HepG2 (cell line): Measurements from ENCODE around the gene PNPLA2. TPM values are rescaled to one million over a fixed set of nuclear protein-coding genes. Genes with fewer than 3 reads are reported as not detected.
A peak's percentile ranks its signal among the peaks of the same experiment; 100 is the strongest.

ENCODE experiments used
- ASH2L ChIP-seq: fragments of 300-600, 200-600 bp; sonication (generic); IDR thresholded peaks from 2 replicates; pipeline ENCODE4 v1.7.0; 2017; ENCODE audit warnings: low read depth, mild to moderate bottlenecking, moderate library complexity, mixed read lengths, low read length; ENCODE audit not compliant: insufficient read length
- DR1 ChIP-seq: sonication (generic); formaldehyde crosslinking; IDR thresholded peaks from 2 replicates; pipeline ENCODE4 v1.8.0; 2021; ENCODE audit warnings: mild to moderate bottlenecking, missing genetic modification reagents, inconsistent platforms
- FOSL2 ChIP-seq: sonication (generic); formaldehyde crosslinking; IDR thresholded peaks from 2 replicates; pipeline ENCODE4 v1.4.0; 2020; ENCODE audit warnings: missing genetic modification reagents
- GABPB1 ChIP-seq: IDR thresholded peaks from 2 replicates; pipeline ENCODE4 v1.6.1; 2016; ENCODE audit warnings: mild to moderate bottlenecking, missing genetic modification reagents, moderate library complexity, missing compliant biosample characterization
- IRF2 ChIP-seq: IDR thresholded peaks from 2 replicates; pipeline ENCODE4 v1.6.1; 2018; ENCODE audit warnings: missing genetic modification reagents, missing compliant biosample characterization
- MNT ChIP-seq: fragments of 450-650 bp; IDR thresholded peaks from 2 replicates; pipeline ENCODE4 v1.6.1; 2016
- MTA3 ChIP-seq: sonication (generic); formaldehyde crosslinking; IDR thresholded peaks from 2 replicates; pipeline ENCODE4 v1.4.0; 2020; ENCODE audit warnings: missing genetic modification reagents
- NR2F6 ChIP-seq, 2 experiments: IDR thresholded peaks; 2 replicates each; pipeline ENCODE4 v1.6.1; 2016; ENCODE audit warnings: antibody characterized with exemption in 1 of 2, mild to moderate bottlenecking in 1 of 2
- RAD21 ChIP-seq: fragments of 450-650 bp; formaldehyde crosslinking; IDR thresholded peaks from 2 replicates; pipeline ENCODE4 v1.5.0; 2020; ENCODE audit warnings: mild to moderate bottlenecking
- SAP130 ChIP-seq: IDR thresholded peaks from 2 replicates; pipeline ENCODE4 v1.6.1; 2016; ENCODE audit warnings: low read depth
- SMAD9 ChIP-seq: sonication (generic); formaldehyde crosslinking; IDR thresholded peaks from 2 replicates; pipeline ENCODE4 v1.5.1; 2020; ENCODE audit warnings: mild to moderate bottlenecking, missing genetic modification reagents
- SMC3 ChIP-seq: IDR thresholded peaks from 2 replicates; pipeline ENCODE4 v1.6.1; 2011; ENCODE audit warnings: low read length, improper control_type of control experiment
- SYNCRIP ChIP-seq: fragments of 200-400 bp; formaldehyde crosslinking; IDR thresholded peaks from 2 replicates; pipeline ENCODE4 v1.6.1; 2018; ENCODE audit warnings: mild to moderate bottlenecking, low read depth, low read length; ENCODE audit not compliant: insufficient read depth
- ZFP36L2 ChIP-seq: sonication (generic); formaldehyde crosslinking; IDR thresholded peaks from 2 replicates; pipeline ENCODE4 v1.4.0; 2020; ENCODE audit warnings: missing genetic modification reagents
- ZFP62 ChIP-seq: sonication (generic); formaldehyde crosslinking; IDR thresholded peaks from 2 replicates; pipeline ENCODE4 v1.4.0; 2020; ENCODE audit warnings: missing genetic modification reagents
- ZNF337 ChIP-seq: sonication (generic); formaldehyde crosslinking; IDR thresholded peaks from 2 replicates; pipeline ENCODE4 v1.5.1; 2020; ENCODE audit warnings: missing genetic modification reagents, low read depth, mild to moderate bottlenecking, borderline replicate concordance
- ZNF629 ChIP-seq: sonication (generic); formaldehyde crosslinking; conservative IDR thresholded peaks from 2 replicates; pipeline ENCODE4 v1.5.0; 2020; ENCODE audit warnings: missing genetic modification reagents
- ZNF772 ChIP-seq: sonication (generic); formaldehyde crosslinking; IDR thresholded peaks from 2 replicates; pipeline ENCODE4 v1.5.0; 2020; ENCODE audit warnings: mild to moderate bottlenecking, missing genetic modification reagents
- ZNF775 ChIP-seq: sonication (generic); formaldehyde crosslinking; IDR thresholded peaks from 2 replicates; pipeline ENCODE4 v1.4.0; 2020; ENCODE audit warnings: missing genetic modification reagents, mild to moderate bottlenecking, moderate library complexity, borderline replicate concordance
- ZNF839 ChIP-seq: sonication (generic); formaldehyde crosslinking; IDR thresholded peaks from 2 replicates; pipeline ENCODE4 v1.4.0; 2020; ENCODE audit warnings: missing genetic modification reagents, mild to moderate bottlenecking, borderline replicate concordance
- polyA plus RNA-seq, 8 experiments: library from polyadenylated mRNA; depleted of rRNA in 3 of 8; stranded (reverse) in 7 of 8; unstranded in 1 of 8; fragments of >200 nt; fragmentation: Illumina TruSeq in 4 of 8; extraction: Trizol in 4 of 8; gene quantifications; 2 replicates each; pipeline versions ENCODE4 v1.2.1 to v1.2.3, GENCODE V29; 2011 to 2016; ENCODE audit warnings: low read depth in 4 of 8, missing spikeins in 1 of 8, mixed read lengths in 1 of 8; ENCODE audit not compliant: insufficient read depth in 1 of 8
- total RNA-seq, 5 experiments: library from RNA; depleted of rRNA; stranded (reverse); fragments of >200 nt; fragmentation: Illumina TruSeq; extraction: Trizol; gene quantifications; 2 replicates each; pipeline ENCODE4 v1.2.3, GENCODE V29; 2016; ENCODE audit warnings: low read depth in 1 of 5
- TF ChIP-seq, protein P1 (sequence below): sonication (generic); formaldehyde crosslinking; IDR thresholded peaks from 2 replicates; pipeline ENCODE4 v1.5.1; 2020; ENCODE audit warnings: mild to moderate bottlenecking, moderate library complexity, missing genetic modification reagents
- TF ChIP-seq, protein P2 (sequence below): IDR thresholded peaks from 2 replicates; pipeline ENCODE4 v1.6.1; 2016; ENCODE audit warnings: mild to moderate bottlenecking, missing biosample characterization, missing genetic modification reagents
- TF ChIP-seq, protein P3 (sequence below): sonication (generic); formaldehyde crosslinking; IDR thresholded peaks from 2 replicates; pipeline ENCODE4 v1.4.0; 2020; ENCODE audit warnings: low read depth, mild to moderate bottlenecking, missing genetic modification reagents

The PNPLA2 gene
- total and polyA plus RNA-seq, 2 of the 13 experiments (the other 11 are each of a cell fraction or from before 2014, with no cell fraction given) = 10.5 to 43.2 TPM

GRCh38 chr11:795634-796564, 22.8 kb upstream of the PNPLA2 start (continued):
- TF ChIP-seq, protein P1, sequence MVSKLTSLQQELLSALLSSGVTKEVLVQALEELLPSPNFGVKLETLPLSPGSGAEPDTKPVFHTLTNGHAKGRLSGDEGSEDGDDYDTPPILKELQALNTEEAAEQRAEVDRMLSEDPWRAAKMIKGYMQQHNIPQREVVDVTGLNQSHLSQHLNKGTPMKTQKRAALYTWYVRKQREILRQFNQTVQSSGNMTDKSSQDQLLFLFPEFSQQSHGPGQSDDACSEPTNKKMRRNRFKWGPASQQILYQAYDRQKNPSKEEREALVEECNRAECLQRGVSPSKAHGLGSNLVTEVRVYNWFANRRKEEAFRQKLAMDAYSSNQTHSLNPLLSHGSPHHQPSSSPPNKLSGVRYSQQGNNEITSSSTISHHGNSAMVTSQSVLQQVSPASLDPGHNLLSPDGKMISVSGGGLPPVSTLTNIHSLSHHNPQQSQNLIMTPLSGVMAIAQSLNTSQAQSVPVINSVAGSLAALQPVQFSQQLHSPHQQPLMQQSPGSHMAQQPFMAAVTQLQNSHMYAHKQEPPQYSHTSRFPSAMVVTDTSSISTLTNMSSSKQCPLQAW (CRISPR knock-in tag) = peak; percentile 36; the same call in 1 of the 2 replicates
- TF ChIP-seq FOSL2 (CRISPR knock-in tag) (peak; percentile 40), MNT (peak; percentile 76), NR2F6 (IDR thresholded peaks at IDR 0.05) (no peak), NR2F6 (CRISPR knock-in tag; IDR thresholded peaks at IDR 0.05) (no peak), SYNCRIP (no peak), ZNF337 (CRISPR knock-in tag) (no peak), SAP130 (peak; percentile 89), ZFP62 (CRISPR knock-in tag) (no peak), SMAD9 (CRISPR knock-in tag) (0 out of 2 replicates have a peak, but pooled peaks have one; percentile 71), ZNF839 (CRISPR knock-in tag) (0 out of 2 replicates have a peak, but pooled peaks have one; percentile 18), ASH2L (peak; percentile 23), ZNF772 (CRISPR knock-in tag) (no peak), RAD21 (no peak), GABPB1 (peak; percentile 41), IRF2 (CRISPR knock-in tag) (peak; percentile 97), SMC3 (no peak), ZNF629 (no peak), MTA3 (CRISPR knock-in tag) (no peak), DR1 (CRISPR knock-in tag) (no peak), ZNF775 (CRISPR knock-in tag) (no peak), ZFP36L2 (CRISPR knock-in tag) (no peak)
- TF ChIP-seq, protein P2, sequence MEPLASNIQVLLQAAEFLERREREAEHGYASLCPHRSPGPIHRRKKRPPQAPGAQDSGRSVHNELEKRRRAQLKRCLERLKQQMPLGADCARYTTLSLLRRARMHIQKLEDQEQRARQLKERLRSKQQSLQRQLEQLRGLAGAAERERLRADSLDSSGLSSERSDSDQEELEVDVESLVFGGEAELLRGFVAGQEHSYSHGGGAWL (CRISPR knock-in tag) = no peak; the same call in 1 of the 2 replicates
- TF ChIP-seq, protein P3, sequence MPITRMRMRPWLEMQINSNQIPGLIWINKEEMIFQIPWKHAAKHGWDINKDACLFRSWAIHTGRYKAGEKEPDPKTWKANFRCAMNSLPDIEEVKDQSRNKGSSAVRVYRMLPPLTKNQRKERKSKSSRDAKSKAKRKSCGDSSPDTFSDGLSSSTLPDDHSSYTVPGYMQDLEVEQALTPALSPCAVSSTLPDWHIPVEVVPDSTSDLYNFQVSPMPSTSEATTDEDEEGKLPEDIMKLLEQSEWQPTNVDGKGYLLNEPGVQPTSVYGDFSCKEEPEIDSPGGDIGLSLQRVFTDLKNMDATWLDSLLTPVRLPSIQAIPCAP = peak; percentile 76; the same call in 1 of the 2 replicates
